NB4 (cell line): ENCODE data around the gene FBXO28.
"Not testable (repeated sequence)": the region's sequence is repeated elsewhere in the genome, so short reads cannot be mapped to it uniquely, and the experiment has no call there.

ENCODE experiments used
- DNase-seq: peaks from one replicate; pipeline ENCODE4 v3.0.0; 2010; ENCODE audit warnings: low read depth
- H3K4me3 ChIP-seq: one replicate; pipeline ENCODE4 v1.5.1; 2011; ENCODE audit warnings: mild to moderate bottlenecking, low read depth, low read length, moderate library complexity
- MAX ChIP-seq: IDR thresholded peaks from 2 replicates; pipeline ENCODE4 v1.6.1; 2011; ENCODE audit warnings: low read depth, low read length
- MYC ChIP-seq: IDR thresholded peaks from 2 replicates; pipeline ENCODE4 v1.6.1; 2011; ENCODE audit warnings: low read depth, low read length
- POLR2A ChIP-seq: IDR thresholded peaks from 2 replicates; pipeline ENCODE4 v1.6.1; 2011; ENCODE audit warnings: mild to moderate bottlenecking; ENCODE audit not compliant: insufficient read length; ENCODE audit errors: extremely low read depth
- TF ChIP-seq, protein P1 (sequence below): IDR thresholded peaks from one replicate; pipeline ENCODE4 v1.5.1; 2012; ENCODE audit warnings: low read depth, low read length

Gene FBXO28

GRCh38 chr1:224068458-224069072, 45.3 kb upstream of the FBXO28 start:
- DNase-seq, result no peak
- no peak overlapping the region for H3K4me3 ChIP-seq
- TF ChIP-seq POLR2A (no peak), MYC (no peak), MAX (no peak)
- TF ChIP-seq, protein P1, sequence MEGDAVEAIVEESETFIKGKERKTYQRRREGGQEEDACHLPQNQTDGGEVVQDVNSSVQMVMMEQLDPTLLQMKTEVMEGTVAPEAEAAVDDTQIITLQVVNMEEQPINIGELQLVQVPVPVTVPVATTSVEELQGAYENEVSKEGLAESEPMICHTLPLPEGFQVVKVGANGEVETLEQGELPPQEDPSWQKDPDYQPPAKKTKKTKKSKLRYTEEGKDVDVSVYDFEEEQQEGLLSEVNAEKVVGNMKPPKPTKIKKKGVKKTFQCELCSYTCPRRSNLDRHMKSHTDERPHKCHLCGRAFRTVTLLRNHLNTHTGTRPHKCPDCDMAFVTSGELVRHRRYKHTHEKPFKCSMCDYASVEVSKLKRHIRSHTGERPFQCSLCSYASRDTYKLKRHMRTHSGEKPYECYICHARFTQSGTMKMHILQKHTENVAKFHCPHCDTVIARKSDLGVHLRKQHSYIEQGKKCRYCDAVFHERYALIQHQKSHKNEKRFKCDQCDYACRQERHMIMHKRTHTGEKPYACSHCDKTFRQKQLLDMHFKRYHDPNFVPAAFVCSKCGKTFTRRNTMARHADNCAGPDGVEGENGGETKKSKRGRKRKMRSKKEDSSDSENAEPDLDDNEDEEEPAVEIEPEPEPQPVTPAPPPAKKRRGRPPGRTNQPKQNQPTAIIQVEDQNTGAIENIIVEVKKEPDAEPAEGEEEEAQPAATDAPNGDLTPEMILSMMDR, result no peak

DNA sequence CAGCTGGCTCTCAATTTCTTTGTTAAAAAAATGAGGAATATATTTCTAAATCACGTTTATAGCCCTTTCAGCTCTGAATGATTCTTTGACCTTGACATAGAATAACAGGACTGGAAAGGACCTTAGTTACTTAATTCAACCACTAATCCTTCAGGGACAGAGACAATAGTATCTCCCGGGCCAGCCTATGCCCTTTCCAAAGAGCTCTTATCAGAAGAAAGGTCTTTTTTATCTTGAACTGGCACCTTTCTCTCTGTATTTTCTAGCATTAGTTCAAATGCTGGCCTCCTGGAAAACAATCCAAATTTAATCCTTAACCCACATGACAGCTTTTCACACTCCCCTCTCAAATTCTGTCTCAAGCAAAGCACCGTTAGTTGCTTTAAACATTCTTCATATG, 44.8 kb upstream of the FBXO28 start:
- no peak for DNase-seq
- H3K4me3 ChIP-seq, result no peak overlapping the region
- no peak for TF ChIP-seq MAX
- no peak for TF ChIP-seq MYC
- TF ChIP-seq, protein P1, result no peak
- TF ChIP-seq POLR2A, result no peak

DNA sequence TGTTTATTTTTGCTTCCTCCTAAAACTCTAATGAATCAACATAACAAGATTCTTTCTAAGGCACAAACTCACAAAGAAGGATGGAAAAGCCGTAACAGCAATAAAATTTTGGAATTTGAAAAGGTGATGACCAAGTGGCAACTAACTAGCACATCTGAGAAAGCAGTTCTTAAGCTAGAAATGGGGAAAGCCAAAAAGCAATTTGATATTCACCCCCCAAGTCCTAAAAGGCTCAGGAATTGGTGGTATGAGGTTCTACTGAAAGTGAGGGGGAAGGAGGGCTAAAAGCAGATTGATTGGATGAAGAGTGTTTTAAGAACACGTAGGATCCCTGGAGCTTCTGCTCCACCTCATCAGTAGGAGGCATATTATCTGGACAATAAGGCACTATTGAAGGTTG, 43.4 kb upstream of the FBXO28 start:
- DNase-seq, result no peak
- TF ChIP-seq POLR2A (no peak), MAX (no peak), MYC (no peak)
- TF ChIP-seq, protein P1, result no peak
- H3K4me3 ChIP-seq, result no peak overlapping the region

- TF ChIP-seq, protein P1, result no peak
- TF ChIP-seq MAX (no peak), POLR2A (no peak), MYC (no peak)
- H3K4me3 ChIP-seq, result no peak overlapping the region
- no peak for DNase-seq
Measured at GRCh38 chr1:224076407-224076806, 37.5 kb upstream of the FBXO28 start.

DNA sequence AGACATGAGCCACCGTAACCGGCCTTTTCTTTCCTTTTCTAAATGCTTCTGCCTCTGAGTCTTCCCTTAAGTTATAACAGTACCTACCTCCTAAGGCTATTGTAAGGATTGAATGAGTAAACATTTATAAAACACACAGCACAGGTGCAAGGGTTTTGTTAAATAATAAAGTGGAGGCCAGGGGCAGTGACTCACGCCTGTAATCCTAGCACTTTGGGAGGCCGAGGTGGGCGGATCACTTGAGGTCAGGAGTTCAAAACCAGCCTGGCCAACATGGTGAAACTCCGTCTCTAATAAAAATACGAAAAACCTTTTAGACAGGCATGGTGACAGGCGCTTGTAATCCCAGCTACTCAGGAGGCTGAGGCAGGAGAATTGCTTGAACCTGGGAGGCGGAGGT, 34.3 kb upstream of the FBXO28 start:
- DNase-seq, H3K4me3 ChIP-seq: not testable (repeated sequence)

- no peak overlapping the region for H3K4me3 ChIP-seq
- no peak for DNase-seq
- TF ChIP-seq POLR2A, result no peak
- no peak for TF ChIP-seq MYC
- TF ChIP-seq, protein P1, result no peak
- TF ChIP-seq MAX, result no peak
Measured at GRCh38 chr1:224080115-224080774, 33.7 kb upstream of the FBXO28 start.
